HG03066 (cell line): ENCODE measurements around the gene ARHGAP26.

Experiments used
- ATAC-seq: cut with Tn5 transposase; IDR thresholded peaks from one replicate; pipeline ENCODE4 v1.9.1; 2021; ENCODE audit warnings: low read depth; ENCODE audit not compliant: unreplicated experiment

The ARHGAP26 gene

GRCh38 chr5:143126174-143127019 is 356.2 kb downstream of the ARHGAP26 start:
- ATAC-seq, result no peak

- ATAC-seq, result no peak
Observed at GRCh38 chr5:143128412-143129071, 358.4 kb downstream of the ARHGAP26 start.

- no peak for ATAC-seq
Observed at GRCh38 chr5:143129203-143129602, 359.0 kb downstream of the ARHGAP26 start.

- ATAC-seq, result no peak
Observed at GRCh38 chr5:143129910-143130612, 359.9 kb downstream of the ARHGAP26 start.

- no peak for ATAC-seq
Observed at GRCh38 chr5:143130613-143131305, 360.6 kb downstream of the ARHGAP26 start.

- no peak for ATAC-seq
Observed at GRCh38 chr5:143131972-143132371, 361.8 kb downstream of the ARHGAP26 start.

GRCh38 chr5:143132739-143133138 is 362.6 kb downstream of the ARHGAP26 start:
- ATAC-seq, result no peak

GRCh38 chr5:143133721-143134120 is 363.5 kb downstream of the ARHGAP26 start:
- ATAC-seq, result no peak

GRCh38 chr5:143134269-143134668 is 364.1 kb downstream of the ARHGAP26 start:
- no peak for ATAC-seq

- ATAC-seq, result no peak
Observed at GRCh38 chr5:143134900-143135299, 364.7 kb downstream of the ARHGAP26 start.

- ATAC-seq, result no peak
Observed at GRCh38 chr5:143135832-143136551, 365.8 kb downstream of the ARHGAP26 start.

- ATAC-seq, result no peak
Observed at GRCh38 chr5:143138839-143139238, 368.7 kb downstream of the ARHGAP26 start.

GRCh38 chr5:143139585-143139984 is 369.4 kb downstream of the ARHGAP26 start:
- ATAC-seq, result no peak

GRCh38 chr5:143140492-143141203 is 370.5 kb downstream of the ARHGAP26 start:
- no peak for ATAC-seq

- no peak for ATAC-seq
Observed at GRCh38 chr5:143141652-143142051, 371.5 kb downstream of the ARHGAP26 start.

GRCh38 chr5:143142596-143143435 is 372.6 kb downstream of the ARHGAP26 start:
- ATAC-seq, result no peak

- ATAC-seq, result no peak
Observed at GRCh38 chr5:143143973-143144372, 373.8 kb downstream of the ARHGAP26 start.
